IMR-90 (cell line): Measurements from ENCODE around the gene ZNF747.

Source experiments
- ELK1 ChIP-seq: fragments of 150-350 bp; IDR thresholded peaks from 2 replicates; pipeline ENCODE4 v1.6.1; 2016; ENCODE audit warnings: low read depth, mild to moderate bottlenecking, low read length, moderate library complexity, borderline replicate concordance
- FOS ChIP-seq: fragments of 150-350 bp; IDR thresholded peaks from 2 replicates; pipeline ENCODE4 v1.6.1; 2016; ENCODE audit warnings: low read depth, low read length
- MAZ ChIP-seq: IDR thresholded peaks from 2 replicates; pipeline ENCODE4 v1.6.1; 2012; ENCODE audit warnings: low read depth, mild to moderate bottlenecking, low read length, improper control_type of control experiment, moderate library complexity, borderline replicate concordance
- MXI1 ChIP-seq: IDR thresholded peaks from 2 replicates; pipeline ENCODE4 v1.6.1; 2012; ENCODE audit warnings: low read depth, mild to moderate bottlenecking, low read length, moderate library complexity, borderline replicate concordance
- POLR2A ChIP-seq: IDR thresholded peaks from 2 replicates; pipeline ENCODE4 v1.6.1; 2012; ENCODE audit warnings: mild to moderate bottlenecking, low read depth, low read length
- RAD21 ChIP-seq: IDR thresholded peaks from 2 replicates; pipeline ENCODE4 v1.6.1; 2012; ENCODE audit warnings: low read length, improper control_type of control experiment
- RFX5 ChIP-seq: IDR thresholded peaks from 2 replicates; pipeline ENCODE4 v1.8.0; 2012; ENCODE audit warnings: low read depth, mild to moderate bottlenecking, low read length, moderate library complexity
- SMC3 ChIP-seq: fragments of 150-350 bp; IDR thresholded peaks from 2 replicates; pipeline ENCODE4 v1.6.1; 2016; ENCODE audit warnings: low read depth, mild to moderate bottlenecking, antibody characterized with exemption, low read length, moderate library complexity
- TF ChIP-seq, protein P1 (sequence below): conservative IDR thresholded peaks from 2 replicates; pipeline ENCODE4 v1.5.1; 2012; ENCODE audit warnings: mild to moderate bottlenecking, low read depth, low read length, improper control_type of control experiment
- TF ChIP-seq, protein P2 (sequence below): fragments of 150-350 bp; IDR thresholded peaks from 2 replicates; pipeline ENCODE4 v1.6.1; 2017; ENCODE audit warnings: mild to moderate bottlenecking, antibody characterized with exemption, low read length, low read depth

- TF ChIP-seq SMC3: no peak
- TF ChIP-seq, protein P1, sequence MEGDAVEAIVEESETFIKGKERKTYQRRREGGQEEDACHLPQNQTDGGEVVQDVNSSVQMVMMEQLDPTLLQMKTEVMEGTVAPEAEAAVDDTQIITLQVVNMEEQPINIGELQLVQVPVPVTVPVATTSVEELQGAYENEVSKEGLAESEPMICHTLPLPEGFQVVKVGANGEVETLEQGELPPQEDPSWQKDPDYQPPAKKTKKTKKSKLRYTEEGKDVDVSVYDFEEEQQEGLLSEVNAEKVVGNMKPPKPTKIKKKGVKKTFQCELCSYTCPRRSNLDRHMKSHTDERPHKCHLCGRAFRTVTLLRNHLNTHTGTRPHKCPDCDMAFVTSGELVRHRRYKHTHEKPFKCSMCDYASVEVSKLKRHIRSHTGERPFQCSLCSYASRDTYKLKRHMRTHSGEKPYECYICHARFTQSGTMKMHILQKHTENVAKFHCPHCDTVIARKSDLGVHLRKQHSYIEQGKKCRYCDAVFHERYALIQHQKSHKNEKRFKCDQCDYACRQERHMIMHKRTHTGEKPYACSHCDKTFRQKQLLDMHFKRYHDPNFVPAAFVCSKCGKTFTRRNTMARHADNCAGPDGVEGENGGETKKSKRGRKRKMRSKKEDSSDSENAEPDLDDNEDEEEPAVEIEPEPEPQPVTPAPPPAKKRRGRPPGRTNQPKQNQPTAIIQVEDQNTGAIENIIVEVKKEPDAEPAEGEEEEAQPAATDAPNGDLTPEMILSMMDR: no peak
- TF ChIP-seq POLR2A: no peak
- TF ChIP-seq, protein P2, sequence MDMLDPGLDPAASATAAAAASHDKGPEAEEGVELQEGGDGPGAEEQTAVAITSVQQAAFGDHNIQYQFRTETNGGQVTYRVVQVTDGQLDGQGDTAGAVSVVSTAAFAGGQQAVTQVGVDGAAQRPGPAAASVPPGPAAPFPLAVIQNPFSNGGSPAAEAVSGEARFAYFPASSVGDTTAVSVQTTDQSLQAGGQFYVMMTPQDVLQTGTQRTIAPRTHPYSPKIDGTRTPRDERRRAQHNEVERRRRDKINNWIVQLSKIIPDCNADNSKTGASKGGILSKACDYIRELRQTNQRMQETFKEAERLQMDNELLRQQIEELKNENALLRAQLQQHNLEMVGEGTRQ: no peak
- no peak for TF ChIP-seq RAD21
- no peak for TF ChIP-seq ELK1
- no peak for TF ChIP-seq MXI1
- no peak for TF ChIP-seq MAZ
- no peak for TF ChIP-seq FOS
- no peak for TF ChIP-seq RFX5
Measured at GRCh38 chr16:30528799-30529457, 5.7 kb downstream of the ZNF747 start.
